Peyer's patch (tissue), 4 donors: ENCODE data around the gene SURF2.

Experiments used
- POLR2A ChIP-seq, 2 donors: fragments of 450-650 bp; IDR thresholded peaks; one replicate each; pipeline ENCODE4 v1.5.1; 2017; ENCODE audit warnings: antibody characterized with exemption in 2 of 2, mild to moderate bottlenecking in 2 of 2, moderate library complexity in 2 of 2
- TF ChIP-seq, protein P1 (sequence below), 6 experiments: fragments of 450-650 bp in 4 of 6; fragments of 200-600 bp in 2 of 6; sonication (generic) in 1 of 6; IDR thresholded peaks; one replicate each; pipeline ENCODE4 v1.5.1; 2017 to 2019; ENCODE audit warnings: antibody characterized with exemption in 6 of 6, mild to moderate bottlenecking in 3 of 6, moderate library complexity in 1 of 6

DNA sequence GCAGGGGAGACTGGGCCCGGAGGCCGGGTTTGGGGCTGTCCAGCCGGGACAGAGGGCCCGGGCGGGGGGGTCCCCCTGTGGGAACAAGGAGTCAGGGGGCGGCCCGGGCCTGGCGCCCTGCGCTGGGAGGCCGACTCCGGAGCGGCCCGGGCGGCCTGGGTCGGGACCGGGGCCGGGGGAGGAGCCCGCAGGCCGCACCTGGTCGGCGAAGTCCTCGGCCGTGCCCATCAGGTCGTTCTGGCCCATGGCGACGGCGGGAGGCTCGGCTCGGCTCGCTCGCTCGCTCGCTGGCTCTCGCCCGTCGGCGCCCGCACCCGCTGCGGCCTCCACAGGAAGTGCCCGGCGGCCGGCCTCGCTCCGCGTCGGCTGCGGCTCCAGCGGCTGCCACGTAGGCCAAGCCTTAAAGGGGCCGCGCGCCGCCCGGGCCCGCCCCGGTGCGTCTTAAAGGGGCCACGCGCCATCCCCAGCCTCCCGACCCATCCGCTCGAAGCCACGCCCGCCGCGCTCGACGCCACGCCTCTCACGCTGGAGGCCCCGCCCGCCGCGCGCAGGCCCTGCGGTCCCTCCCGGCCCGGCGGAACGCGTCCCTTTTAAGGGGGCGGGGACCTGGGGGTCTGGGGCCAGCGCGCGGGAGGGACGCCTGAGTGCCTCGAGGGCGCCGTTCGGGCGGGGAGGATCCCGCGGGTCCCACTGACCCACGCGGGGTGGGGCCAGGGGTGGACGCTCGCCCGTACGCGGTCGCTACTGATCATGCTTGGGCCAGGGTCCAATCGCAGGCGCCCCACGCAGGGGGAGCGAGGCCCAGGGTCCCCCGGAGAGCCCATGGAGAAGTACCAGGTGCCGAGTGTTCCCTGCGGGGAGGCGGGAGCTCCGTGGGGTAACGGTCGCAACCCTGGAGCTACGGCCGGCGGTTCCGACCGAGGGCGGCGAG, 19.6 kb downstream of the SURF2 start, which contains the start of the genes STKLD1 and SURF4:
- TF ChIP-seq, protein P1, sequence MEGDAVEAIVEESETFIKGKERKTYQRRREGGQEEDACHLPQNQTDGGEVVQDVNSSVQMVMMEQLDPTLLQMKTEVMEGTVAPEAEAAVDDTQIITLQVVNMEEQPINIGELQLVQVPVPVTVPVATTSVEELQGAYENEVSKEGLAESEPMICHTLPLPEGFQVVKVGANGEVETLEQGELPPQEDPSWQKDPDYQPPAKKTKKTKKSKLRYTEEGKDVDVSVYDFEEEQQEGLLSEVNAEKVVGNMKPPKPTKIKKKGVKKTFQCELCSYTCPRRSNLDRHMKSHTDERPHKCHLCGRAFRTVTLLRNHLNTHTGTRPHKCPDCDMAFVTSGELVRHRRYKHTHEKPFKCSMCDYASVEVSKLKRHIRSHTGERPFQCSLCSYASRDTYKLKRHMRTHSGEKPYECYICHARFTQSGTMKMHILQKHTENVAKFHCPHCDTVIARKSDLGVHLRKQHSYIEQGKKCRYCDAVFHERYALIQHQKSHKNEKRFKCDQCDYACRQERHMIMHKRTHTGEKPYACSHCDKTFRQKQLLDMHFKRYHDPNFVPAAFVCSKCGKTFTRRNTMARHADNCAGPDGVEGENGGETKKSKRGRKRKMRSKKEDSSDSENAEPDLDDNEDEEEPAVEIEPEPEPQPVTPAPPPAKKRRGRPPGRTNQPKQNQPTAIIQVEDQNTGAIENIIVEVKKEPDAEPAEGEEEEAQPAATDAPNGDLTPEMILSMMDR (IDR thresholded peaks at IDR 0.05), result peak in 3 of 6 experiments; percentile 34 to 51 (median 45)
- peak; percentile 83 to 96 for TF ChIP-seq POLR2A (IDR thresholded peaks at IDR 0.05)
